Femur (tissue), 1 donor: Measurements from ENCODE around the gene MESP2.

ENCODE experiments used
- DNase-seq: peaks from one replicate; pipeline ENCODE4 v3.0.0-alpha.2; 2017

MESP2 gene

GRCh38 chr15:89802986-89803824 lies 27.1 kb downstream of the MESP2 start:
- DNase-seq, result no peak

- DNase-seq, result no peak
Observed at GRCh38 chr15:89803941-89804800, 28.0 kb downstream of the MESP2 start.

DNA sequence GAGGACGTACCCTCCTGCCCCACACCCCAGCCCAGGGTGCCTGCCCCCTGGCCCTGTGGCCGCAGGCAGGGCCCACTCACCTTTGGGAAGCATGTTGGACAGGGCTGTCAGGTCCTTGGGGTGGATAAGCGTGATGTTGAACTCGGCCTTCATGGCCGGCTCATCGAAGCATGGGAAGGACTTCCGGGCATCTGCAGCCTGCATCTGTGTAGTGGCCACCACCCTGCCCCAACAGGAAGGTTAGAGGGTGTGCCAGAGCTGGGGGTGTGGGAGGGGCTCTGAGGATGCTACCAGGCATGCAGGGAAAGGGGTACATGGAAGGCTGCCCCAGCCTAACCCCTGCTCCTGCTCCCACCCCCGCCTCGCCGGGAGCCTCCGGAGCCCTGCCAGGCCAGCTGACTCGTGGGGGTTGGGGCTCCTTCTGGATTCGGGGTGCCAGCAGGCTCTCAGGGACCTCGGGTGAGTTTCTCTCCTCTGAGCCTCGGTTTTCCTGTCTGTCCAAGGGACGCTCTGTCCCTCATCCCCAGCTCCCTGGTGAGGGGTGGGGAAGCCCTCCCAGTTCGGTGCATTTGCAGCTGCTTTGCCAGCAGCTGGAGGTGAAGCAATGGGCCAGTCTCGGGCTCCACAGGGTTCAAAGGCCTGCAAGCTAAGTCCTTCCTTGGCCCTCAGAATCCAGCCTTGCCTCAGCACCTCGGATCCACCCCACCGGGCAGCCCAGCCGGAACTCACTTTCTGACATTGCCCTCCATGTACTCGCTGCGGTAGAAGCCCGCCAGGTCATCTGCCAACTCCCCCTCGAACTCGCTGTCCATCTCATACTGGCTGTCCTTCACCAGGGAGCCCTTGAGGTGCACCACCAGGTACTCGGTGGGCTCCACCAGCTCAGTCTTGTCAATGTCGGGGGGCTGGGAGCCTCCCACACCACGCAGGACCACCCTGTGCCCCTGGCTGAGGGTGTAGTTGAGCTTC lies 29.4 kb downstream of the MESP2 start:
- DNase-seq, result no peak

- DNase-seq, result no peak
Observed at GRCh38 chr15:89806210-89806558, 30.1 kb downstream of the MESP2 start.

DNA sequence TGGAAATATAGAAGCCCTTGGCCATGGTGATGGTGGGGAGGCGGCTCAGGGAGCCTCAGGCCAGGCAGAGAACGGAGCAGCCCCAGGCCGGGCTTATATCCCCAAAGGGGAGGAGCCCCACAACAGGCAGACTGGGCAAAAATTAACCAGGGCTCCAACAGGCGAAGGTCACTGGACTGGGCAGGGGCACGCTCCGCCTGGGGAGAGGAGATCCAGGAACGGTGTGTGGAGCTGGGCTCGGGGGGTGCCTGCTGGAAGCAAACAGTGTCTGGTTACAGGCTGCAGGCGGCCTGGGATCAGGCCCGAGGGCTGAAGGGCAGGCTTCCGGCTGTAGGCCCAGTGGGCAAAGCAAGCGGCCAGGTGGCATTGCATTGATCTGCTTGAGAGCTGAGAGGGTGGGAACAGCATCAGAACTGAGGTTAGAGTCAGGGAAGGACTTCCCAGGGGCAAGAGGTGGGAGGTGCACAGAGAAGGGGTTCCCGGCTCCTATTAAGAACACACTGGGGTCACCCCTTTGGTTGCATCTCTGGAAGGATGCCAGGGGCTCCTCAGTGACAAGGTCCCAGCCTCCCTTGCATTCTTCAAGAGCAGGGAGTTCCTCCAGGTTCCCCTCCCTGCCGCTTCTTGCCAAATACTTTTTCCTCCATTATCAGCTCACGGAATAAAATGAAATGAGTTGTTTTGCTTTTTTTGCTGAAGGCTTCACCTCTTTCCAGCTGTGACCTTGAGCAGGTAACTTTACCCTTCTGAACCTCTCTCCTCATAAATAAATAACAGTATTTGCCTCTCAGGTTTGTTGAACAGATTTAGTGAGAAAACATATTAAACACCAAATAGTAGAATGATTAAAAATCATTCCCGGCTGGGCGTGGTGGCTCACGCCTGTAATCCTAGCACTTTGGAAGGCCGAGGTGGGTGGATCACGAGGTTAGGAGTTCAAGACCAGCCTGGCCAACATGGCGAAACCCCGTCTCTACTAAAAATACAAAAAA lies 30.7 kb downstream of the MESP2 start:
- DNase-seq, result no peak

DNA sequence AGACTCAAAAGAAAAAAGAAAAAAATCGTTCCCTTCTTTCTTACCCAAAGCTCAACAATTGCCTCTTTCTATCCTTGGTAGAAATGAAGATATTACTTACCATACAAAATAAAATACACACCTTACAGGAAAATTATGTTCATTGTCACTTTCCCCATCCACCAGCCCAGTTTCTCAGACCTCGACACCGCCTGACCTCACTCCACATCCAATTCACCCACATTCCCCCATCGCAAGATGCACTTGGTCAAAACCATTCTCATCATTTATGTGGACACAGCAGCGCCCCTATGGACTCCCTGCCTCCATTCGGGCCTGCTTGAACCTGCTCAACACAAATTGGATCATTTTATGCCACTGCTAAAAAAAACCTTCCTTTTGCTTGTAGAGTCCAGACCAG lies 31.6 kb downstream of the MESP2 start:
- no peak for DNase-seq

GRCh38 chr15:89808160-89808870 lies 32.2 kb downstream of the MESP2 start:
- no peak for DNase-seq

DNA sequence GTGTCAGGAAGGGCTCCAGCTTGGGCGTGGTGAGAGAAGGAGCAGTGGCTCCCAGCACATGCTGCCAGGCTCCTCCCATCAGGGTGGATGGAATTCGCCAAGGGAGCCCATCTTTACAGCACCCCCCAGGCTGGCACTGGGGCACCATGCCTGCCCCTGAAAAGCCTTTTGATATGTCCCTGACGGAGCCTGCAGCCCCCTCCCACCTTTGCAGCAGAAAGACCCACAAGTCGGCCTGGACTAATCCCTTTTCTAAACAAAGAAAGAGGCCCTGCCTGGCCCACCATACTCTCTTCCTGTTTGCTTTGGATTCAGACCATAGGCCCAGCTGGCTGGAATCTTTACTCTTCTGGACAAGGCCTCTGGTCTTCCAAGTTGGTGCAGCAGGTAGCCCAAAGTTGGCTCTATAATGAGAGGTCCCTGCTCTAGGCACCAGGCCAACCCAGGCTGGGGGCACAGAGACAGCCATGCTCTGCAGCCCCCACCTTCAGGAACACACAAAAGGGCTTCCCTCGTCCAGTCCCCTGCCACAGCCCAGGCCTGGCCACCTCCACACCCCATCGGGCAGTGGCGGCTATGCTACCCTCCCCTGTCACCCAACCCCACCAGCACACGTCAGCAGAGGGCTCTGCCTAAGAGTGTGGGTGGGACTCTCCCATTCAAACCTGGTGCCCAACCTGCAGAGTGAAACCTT lies 33.1 kb downstream of the MESP2 start:
- DNase-seq, result no peak

DNA sequence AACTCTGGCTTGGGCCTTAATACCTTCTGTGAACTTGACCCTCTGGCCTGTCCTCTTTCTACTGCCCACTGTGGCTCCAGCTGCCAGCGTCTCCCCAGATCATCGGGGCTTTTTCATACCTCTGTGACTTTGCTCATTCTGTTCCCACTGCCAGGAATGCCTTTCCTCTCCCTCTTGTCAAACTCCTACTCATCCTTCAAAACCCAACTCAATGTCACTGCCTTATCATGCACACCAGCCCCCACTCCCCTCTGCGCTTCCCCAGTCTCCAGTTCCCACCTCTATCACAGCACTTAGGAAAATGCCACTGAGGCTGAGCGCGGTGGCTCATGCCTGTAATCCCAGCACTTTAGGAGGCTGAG lies 33.6 kb downstream of the MESP2 start:
- DNase-seq, result no peak

DNA sequence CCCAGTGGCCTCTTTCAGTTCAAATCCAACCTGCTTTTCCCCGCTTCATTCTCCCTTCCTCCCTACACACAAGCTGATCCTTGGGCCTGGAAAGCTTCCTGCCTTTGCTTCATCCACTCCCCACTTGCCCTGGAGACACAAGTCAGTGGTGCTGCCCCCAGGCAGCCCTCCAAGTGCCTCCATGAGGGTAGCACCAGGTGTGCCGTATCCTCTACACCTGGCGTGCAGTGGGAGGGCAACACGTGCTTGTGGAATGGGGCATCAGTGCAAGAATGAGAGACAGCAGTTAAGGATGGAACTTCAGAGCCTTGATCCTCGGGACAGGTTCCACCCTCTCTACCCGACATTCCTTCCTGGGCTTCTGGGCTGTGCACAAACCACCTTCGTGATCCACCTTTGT lies 34.7 kb downstream of the MESP2 start:
- DNase-seq, result no peak

GRCh38 chr15:89812011-89812846 lies 36.1 kb downstream of the MESP2 start:
- DNase-seq, result no peak

DNA sequence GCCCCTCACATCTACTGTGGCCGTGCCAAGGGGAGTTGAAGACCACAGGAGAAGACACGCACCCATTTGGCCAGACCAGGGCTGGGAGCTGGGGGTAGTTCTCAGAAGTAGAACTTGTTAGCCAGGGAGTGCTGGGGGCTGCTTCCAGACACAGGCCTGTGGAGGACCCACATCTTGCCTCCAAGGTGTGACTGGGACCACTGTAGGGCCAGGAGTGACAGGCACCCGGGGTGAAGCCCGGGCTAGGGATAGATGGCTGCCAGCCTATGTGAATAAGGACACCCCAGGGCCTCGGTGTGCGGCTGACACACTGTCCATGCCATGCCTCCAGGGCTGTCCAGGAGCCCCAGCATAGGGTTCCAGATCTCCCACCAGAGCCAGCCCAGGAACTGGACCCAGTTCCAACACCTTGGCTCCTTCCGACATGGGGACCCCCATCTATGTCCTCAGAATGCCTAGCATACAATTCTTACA lies 36.8 kb downstream of the MESP2 start:
- DNase-seq, result no peak

DNA sequence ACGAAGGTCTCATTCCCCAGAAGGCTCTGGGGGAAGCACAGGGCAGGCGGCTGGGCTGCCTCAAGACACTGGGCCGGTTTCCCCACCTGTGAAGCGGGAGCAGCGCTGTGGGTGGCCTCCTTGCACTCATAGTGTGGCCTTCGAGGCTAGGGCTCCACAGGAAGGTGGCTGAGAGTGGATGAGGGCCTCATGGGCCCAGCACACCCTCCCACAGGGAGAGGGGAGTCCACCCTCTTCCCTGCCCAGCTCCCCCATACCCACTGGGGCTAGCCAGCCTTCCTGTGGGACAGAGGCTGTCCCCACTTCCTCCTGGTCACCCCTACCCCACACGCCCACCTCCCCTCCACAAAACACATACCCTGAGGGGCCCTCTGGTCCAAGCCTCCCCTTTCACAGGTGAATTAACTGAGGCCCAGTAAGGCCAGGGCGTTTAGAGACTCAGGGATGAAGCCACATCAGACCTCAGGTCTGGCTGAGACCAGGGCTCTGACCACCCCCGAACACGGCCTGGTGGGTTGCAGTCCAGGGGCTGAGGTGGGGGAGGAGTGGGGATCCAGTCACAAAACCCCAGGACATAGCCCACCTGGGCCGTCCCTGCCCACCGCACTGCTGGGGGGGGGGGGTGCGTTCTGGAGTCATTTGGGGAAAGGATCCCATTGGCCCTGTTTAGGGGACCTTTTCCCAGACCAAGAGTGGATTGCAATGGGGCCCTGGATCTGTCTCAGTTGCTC lies 37.4 kb downstream of the MESP2 start:
- no peak for DNase-seq

DNA sequence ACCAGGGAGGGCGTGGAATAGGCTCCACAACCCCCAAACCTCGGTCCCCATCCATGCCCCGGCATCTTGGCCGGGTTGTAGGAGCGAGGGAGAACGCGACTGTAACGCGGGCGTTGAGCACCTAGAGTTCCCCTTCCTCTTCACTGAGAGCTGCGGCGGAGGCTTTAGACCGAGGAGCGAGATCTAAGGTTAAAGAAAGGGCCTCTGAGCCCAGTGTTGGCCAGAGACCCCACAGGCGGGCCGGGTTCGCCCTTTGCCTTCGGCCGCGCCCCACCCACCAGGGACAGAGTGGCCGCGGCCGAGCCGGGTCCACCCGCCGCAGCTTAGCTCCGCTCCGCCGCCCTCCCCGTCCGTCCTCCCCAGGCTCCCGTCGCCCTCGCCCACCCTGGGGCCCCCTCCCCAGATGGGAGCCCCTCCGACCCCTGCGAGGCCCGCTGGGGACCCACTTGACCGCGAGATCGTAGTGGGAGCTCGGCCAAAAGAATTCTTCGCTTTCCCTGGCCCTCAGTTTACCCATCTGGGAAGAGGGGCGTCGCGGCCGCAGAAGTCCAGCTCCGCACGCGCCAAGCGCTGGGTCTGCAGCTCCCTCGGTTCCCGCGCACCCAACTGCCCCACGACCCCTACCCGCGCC lies 38.1 kb downstream of the MESP2 start:
- no peak for DNase-seq

DNA sequence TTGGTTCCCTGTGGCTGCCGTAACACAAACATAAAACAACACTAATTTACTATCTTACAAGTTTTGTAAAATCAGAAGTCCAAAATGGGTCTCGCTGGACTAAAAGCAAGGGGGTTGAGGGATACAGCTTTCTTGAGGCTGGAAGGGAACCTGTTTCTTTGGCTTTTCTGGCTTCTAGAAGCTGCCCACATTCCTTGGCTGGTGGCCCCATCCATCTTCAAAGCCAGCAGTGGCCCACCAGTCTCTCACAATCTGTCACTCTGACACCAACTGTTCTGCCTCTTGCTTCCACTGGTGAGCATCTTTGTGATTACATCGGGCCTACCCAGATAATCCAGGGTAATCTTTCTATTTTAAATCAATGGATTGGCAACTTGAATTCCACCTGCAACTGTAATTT lies 39.6 kb downstream of the MESP2 start:
- no peak for DNase-seq

DNA sequence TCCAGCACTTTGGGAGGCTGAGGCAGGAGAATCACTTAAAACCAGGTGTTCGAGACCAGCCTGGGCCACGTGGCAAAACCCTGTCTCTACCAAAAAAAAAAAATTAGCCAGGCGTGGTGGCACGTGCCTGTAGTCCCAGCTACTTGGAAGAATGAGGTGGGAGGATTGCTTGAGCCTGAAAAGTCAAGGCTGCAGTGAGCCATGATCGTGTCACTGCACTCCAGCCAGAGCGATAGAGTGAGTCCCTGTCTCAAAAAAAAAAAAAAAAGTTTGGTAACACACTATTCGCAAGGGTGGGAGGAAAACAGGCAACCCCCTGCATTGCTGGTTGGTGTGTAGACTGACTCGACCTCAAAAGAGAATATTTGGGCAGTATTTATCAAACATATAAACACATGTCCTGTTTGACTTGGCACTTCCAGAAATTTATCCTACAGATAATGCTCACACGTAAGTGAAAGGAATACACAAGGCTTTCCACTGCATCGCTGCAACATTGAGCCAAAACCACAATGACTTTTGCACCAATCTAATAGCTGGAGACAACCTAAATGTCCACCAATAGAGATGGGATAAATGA lies 41.7 kb downstream of the MESP2 start:
- no peak for DNase-seq

GRCh38 chr15:89818287-89818686 lies 42.2 kb downstream of the MESP2 start:
- no peak for DNase-seq
